H54 (cell line): ENCODE results near the gene UACA.

Experiments
- DNase-seq: peaks from one replicate; pipeline ENCODE4 v3.0.0; 2011; ENCODE audit warnings: low spot score, mixed read lengths; ENCODE audit not compliant: insufficient read length
- FAIRE-seq: peaks from 3 replicates; lab custom pipeline; 2011; peaks lifted over from hg19 to GRCh38; lab: Jason Lieb, UNC
- POLR2A ChIP-seq: IDR thresholded peaks from 2 replicates; pipeline ENCODE4 v1.6.1; 2011; ENCODE audit warnings: low read depth, mild to moderate bottlenecking, low read length

UACA gene

DNA sequence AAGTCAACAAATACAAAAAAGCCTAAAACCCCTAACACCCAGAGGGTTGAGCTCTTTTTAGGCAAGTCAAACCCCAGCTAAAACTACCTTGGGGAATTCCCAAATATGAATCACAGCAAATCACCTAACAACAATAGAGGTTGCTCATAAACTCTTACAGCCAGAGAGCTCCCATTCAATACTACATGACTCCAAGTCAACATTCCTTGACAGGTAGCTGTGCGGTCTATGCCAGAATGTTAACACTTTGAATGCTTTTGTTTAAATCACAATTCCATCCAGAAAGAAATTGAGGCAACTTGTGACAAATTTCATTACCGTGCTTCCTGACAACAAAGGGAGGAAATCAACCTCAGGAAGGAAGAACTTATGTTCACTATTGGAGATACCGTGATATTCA is 7.5 kb upstream of the UACA start:
- no peak for DNase-seq
- TF ChIP-seq POLR2A, result no peak

DNA sequence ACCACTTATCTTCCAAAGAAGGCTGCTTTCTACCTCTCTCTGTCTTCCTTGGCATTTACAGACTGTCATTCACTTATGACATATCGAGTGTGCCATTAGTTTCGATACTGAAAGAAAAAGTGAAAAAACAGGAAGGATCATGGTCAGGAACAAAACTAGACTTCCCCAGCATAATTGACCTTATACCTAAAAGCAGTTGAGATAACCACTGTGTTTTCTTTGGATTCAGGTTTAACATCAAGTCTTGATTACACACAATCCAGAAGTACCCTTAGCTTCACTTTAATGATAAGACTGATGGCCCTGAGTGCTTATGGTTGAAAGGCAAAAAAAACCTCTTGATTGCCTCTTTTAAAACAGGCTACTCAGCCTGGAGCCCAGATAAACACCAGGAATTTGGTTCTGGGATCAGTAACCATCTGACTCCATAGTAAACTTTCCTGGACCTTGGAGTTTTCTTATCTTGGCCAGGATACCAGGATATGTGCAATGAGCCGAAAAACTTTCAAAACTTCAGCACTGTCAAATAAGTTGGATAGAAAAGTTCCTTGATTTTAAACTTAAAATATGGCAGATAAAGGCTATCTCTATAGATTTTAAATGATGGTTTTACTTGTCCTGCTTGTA is 5.0 kb upstream of the UACA start:
- FAIRE-seq (no peak), DNase-seq (no peak)
- no peak for TF ChIP-seq POLR2A

More for the DNA sequence above, 7.5 kb upstream of the UACA start:
- no peak for FAIRE-seq

DNA sequence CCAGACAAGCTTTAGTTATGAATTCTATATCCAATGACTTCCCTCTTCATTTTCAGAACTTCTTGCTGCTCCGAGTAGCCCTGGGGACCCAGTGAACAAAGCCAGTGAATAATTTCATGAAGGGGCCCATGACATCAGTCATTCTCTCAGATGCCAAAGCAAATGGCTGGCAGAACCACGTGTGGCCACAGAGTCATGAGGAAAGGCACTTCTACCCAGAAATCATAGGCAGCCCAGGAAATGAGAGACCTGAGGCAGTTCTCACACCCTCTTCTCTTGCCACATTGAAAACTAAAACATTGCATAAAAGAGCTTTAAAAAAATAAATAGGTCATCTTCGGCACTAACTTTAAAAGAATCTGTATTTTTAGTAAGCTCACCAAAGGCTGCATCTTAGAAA is 4.3 kb upstream of the UACA start:
- no peak for DNase-seq
- no peak for FAIRE-seq
- TF ChIP-seq POLR2A, result no peak

DNA sequence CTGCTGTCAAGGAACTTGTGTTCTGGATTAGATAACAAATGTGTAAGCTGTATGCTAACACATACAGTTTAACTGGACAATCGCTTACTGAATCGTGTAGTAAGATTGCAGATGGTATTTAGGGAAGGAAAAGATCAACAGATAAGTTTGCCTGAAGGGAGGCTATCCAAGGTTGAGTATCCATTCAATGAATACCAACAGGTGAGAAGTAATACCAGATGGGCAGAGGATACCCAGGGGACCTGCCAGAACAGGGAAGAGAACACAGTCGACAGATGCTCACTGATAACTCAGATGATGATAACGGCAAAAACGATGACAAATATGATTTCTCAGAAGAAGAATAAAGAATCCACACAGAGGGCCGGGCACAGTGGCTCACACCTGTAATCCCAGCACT is 3.2 kb upstream of the UACA start:
- no peak for DNase-seq
- FAIRE-seq, result no peak
- TF ChIP-seq POLR2A, result no peak

DNA sequence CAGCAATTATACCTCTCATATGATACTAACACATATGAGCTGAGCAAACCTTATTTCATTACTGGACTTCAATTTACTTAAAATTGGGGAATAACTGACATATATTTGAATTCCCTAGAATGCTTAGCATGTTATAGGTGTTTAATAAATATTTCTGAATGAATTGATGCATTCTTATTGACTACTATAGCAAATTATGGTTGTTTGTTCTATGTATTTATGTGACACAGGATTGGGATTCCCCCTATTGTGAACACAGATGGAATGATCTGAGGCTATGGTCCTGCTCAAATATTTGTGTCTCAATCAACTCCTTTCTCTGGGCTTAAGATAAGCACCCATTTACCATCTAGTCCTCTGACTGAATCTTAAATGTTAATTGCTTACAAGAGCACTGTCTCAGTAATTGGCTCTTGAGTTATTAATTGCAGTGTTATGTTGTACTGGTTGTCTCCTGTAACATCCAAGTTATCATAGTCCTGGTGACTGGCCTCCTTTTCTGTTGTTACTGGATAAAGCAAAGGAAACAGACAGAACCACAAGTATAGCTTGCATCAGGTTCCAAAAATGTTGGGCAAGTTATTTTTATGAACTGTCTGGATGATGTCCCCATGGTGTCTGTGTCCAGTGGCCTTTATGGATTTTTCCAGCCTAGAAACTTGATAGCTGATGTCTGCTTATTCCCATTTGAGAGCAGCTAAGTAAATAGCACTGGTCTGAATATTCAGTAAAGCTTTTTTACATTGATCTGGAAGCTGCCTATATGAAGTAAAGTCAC is 2.3 kb upstream of the UACA start:
- no peak for TF ChIP-seq POLR2A
- peak; percentile 33 for FAIRE-seq
- DNase-seq, result no peak

DNA sequence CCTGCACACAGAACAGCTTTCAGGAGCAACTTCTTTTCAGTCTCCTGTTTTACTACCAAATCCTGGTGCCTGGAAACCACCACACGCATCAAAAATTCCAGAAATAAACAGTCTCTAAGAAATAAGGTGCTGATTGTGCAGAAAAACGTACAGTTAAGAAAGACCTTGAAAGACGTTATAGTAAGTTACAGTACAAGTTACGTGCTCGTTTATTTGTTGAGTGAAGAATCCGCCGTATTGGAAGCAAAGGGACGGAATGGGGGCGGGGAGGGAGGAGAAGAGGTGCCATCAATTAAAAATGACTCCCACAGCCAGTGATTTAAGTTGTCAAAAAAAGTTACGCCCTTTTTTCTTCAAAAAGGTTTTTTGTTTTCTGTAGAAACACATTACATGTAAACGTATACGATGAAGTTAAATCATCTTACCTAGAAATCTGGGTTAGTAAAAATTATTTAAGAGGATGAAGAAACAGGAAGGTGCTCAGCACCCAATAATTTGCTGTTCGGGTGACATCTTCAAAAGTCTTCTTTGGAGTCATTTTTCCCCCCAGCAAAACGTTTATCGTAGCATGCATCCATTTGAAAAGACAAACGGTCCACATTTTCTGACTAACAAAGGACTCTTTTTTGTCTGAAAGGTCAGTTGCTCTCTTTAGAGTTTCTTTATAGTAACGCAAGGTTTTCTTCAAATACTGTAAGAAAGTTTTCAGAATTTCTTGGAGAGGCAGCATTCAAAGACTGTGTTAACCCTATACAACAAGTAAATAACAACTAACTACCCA is 782 bp upstream of the UACA start:
- TF ChIP-seq POLR2A, result no peak
- no peak for FAIRE-seq
- no peak for DNase-seq

DNA sequence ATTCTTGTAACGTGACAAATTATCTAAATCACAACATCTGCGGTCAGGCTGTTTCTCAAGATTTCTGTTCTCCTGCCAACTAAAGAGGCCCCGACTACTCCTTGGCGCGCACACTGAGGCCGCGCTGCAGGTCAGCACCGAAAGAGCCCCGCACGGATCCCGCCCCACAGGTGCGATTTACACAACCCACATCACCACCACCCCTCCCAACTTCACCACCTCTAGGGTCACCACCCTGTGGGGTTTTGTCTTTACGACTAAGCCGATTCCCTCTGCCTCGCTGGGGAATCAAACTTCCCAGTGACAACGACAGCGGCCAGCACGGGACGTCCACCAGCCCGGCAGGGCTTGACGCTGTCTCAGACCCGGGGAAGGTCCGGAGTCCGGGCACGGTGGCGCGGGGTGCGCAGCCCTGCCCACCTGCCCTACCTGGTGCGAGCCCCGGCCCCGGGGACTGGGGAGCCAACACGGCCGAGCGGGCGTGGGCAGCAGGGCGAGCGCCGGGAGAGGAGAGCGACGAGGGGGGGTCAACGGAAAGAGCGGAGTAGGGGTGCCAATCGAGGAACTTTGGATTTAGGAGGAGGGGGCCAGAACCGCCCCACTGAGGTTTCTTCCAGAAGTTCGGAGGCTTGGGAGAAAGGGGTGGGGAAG is 764 bp downstream of the UACA start:
- TF ChIP-seq POLR2A, result peak; percentile 36; the same call in 1 of the 2 replicates
- DNase-seq, result no peak
- no peak for FAIRE-seq

DNA sequence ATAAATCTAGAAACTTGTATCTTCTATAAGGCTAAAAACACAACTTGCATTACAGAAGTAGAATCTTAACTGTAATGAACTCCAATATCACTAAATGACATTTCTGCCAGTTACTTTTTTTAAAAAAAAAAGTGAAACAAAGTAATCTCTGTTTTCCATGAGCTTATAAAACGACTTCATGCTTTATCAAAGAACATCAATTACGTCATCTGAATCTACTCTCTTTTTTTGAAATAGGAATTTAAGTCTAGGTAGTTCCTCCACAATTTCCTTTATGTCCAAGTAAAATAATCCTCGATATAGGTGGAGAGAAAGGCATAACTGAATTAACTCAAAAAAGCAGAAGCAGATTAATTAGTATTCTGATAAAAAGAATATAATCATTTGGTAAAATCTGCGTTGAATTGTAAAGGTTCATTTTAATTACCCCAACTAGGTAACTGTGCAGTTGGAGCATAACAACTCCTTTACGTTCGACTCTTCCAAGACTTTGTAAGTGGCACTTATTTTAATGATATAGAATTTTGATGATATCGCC is 1.4 kb downstream of the UACA start:
- FAIRE-seq, result no peak
- TF ChIP-seq POLR2A, result no peak
- DNase-seq, result no peak

DNA sequence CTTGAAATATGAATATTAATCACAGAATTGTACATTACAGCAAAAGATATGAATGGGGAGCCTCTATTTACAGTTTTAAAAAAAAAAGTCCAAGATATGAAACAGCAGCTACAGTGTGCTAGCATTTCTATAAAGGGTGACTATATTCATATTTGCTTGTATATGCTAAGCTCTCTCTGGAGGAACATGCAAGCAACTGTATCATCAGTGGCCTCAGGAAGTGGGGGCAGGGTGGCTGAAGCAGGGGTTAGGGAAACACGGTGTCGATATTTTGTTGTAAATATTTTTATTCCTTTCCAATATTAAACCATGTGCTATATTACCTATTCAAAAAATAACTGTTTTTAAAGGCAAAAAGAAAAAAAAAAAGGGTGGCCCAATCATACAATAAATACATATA is 2.3 kb downstream of the UACA start:
- FAIRE-seq, result no peak
- DNase-seq, result no peak
- TF ChIP-seq POLR2A, result no peak

DNA sequence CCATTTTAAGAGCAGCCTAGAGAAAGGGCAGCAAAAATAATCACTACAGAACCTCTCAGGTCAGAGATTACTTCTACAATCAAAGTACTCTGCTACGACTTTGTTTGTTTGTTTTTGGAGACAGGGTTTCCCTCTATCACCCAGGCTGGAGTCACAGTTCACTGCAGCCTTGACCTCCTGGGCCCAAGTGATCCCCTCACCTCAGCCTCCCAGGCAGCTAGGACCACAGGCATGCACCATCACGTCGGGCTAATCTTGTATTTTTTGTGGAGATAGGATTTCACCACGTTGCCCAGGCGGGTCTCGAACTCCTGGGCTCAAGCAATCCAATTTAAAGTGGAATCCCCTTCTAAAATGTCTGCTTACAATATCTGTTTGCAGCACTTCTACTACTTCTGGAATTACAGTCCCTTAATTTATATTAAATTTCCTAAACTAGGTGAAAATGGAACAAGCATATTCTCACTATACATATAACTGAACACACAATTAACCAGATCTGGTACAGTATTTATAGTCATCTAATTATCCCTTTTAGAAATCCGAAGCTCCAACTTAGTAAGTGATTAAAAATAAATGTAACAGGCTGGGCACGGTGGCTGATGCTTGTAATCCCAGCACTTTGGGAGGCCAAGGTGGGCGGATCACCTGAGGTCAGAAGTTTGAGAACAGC is 4.4 kb downstream of the UACA start:
- DNase-seq (no peak), FAIRE-seq (no peak)
- TF ChIP-seq POLR2A, result no peak

DNA sequence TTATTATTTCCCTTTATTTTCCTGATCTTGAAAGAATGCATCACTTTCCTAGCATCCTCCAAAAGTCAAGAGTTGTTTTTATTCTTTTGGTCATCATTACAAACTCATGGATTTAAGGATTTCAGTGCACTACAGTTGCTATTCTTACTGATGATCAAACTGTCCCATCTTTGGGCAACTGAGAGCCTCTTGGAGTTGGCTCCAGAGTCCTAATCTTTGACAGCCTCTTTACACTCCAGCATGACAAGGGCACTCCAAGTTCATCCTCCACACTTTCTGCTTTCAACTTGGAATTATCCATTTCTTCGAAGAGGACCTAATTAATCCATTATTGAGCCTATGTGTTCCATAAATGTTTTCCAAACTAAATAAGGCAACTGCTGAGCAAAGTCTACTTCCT is 5.7 kb downstream of the UACA start:
- TF ChIP-seq POLR2A, result no peak
- no peak for DNase-seq
- FAIRE-seq, result no peak

DNA sequence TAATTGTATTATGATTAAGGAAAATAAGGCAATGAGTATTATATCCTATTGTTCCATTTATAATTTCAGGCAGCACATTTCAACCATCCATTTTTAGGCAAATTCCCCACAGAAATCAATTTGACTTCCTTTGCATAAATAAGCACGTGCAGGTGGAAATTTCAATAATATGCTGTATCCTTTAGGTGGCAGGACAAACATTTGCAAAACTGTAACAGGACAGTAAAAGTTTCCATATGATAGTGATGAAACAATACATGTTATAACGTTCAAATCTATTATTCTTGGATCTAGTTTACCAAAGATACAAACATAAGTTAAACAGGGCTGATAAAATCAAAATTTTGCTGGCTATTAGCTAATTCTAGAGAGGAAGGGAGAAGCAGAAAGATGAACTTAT is 8.5 kb downstream of the UACA start:
- no peak for FAIRE-seq
- no peak for TF ChIP-seq POLR2A
- no peak for DNase-seq
